ENCODE measurements around the gene POLR2H.

POLR2H gene

DNA sequence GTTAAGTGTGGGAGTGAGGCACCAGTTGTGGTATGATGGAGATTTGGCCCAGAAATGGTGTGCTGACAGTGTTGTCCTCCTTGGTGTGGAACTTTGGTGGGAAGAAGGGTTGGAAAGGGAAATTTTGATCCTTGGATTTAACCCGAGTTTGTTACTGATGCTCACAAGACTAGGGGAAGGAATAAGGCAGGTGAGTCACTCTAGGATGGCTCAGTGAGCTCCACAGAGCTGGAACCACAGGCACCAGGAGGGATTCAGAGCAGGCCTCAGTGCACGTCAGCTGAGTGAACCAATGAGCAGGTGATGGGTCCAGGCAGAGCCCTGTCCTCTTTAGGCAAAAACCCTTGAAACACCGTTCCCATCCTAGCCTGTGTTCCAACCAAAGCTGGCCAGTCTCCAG lies 29.8 kb downstream of the POLR2H start:
- TF ChIP-seq EP300 (IDR thresholded peaks at IDR 0.05; ENCODE audit: borderline replicate concordance), result no peak
- no peak for TF ChIP-seq FOXM1 (IDR thresholded peaks at IDR 0.05; ENCODE audit: borderline replicate concordance, low read depth)
- TF ChIP-seq USF1 (IDR thresholded peaks at IDR 0.05), result no peak
- no peak for TF ChIP-seq TCF12 (IDR thresholded peaks at IDR 0.05; ENCODE audit: low read depth)
- no peak for TF ChIP-seq TEAD4 (IDR thresholded peaks at IDR 0.05)
- TF ChIP-seq TAF1 (IDR thresholded peaks at IDR 0.05; ENCODE audit: low read depth), result no peak
- TF ChIP-seq CEBPB (IDR thresholded peaks at IDR 0.05), result no peak
- TF ChIP-seq MAX (IDR thresholded peaks at IDR 0.05), result no peak
- TF ChIP-seq, protein P1, sequence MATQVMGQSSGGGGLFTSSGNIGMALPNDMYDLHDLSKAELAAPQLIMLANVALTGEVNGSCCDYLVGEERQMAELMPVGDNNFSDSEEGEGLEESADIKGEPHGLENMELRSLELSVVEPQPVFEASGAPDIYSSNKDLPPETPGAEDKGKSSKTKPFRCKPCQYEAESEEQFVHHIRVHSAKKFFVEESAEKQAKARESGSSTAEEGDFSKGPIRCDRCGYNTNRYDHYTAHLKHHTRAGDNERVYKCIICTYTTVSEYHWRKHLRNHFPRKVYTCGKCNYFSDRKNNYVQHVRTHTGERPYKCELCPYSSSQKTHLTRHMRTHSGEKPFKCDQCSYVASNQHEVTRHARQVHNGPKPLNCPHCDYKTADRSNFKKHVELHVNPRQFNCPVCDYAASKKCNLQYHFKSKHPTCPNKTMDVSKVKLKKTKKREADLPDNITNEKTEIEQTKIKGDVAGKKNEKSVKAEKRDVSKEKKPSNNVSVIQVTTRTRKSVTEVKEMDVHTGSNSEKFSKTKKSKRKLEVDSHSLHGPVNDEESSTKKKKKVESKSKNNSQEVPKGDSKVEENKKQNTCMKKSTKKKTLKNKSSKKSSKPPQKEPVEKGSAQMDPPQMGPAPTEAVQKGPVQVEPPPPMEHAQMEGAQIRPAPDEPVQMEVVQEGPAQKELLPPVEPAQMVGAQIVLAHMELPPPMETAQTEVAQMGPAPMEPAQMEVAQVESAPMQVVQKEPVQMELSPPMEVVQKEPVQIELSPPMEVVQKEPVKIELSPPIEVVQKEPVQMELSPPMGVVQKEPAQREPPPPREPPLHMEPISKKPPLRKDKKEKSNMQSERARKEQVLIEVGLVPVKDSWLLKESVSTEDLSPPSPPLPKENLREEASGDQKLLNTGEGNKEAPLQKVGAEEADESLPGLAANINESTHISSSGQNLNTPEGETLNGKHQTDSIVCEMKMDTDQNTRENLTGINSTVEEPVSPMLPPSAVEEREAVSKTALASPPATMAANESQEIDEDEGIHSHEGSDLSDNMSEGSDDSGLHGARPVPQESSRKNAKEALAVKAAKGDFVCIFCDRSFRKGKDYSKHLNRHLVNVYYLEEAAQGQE (IDR thresholded peaks at IDR 0.05; ENCODE audit: low read depth), result no peak

DNA sequence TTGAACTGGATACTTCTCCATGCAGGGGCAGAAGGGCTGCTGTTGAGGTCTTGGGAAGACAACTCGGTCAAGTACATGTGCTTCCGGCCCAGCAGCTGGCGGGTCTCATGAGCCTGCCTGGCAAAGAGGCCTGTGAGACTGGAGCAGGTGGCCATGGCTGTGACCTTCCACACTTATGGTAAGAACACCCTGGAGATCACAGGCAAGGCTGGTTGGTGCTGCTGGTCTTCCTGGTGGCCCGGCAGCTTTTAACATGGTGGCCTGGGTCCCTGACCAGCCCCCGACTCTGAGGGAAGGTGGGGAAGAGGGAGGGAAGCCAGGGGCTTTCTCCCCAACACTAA lies 33.8 kb downstream of the POLR2H start:
- no peak for TF ChIP-seq EP300 (IDR thresholded peaks at IDR 0.05; ENCODE audit: borderline replicate concordance)
- TF ChIP-seq FOXM1 (IDR thresholded peaks at IDR 0.05; ENCODE audit: borderline replicate concordance, low read depth), result no peak
- no peak for TF ChIP-seq NFIC (IDR thresholded peaks at IDR 0.05)
- no peak for TF ChIP-seq TEAD4 (IDR thresholded peaks at IDR 0.05)
- TF ChIP-seq, protein P1 (IDR thresholded peaks at IDR 0.05; ENCODE audit: low read depth), result no peak
- no peak for TF ChIP-seq ZBTB7A (IDR thresholded peaks at IDR 0.05; ENCODE audit: low read depth)
- no peak for TF ChIP-seq USF1 (IDR thresholded peaks at IDR 0.05)
- TF ChIP-seq TCF12 (IDR thresholded peaks at IDR 0.05; ENCODE audit: low read depth), result no peak
- TF ChIP-seq CREB1 (IDR thresholded peaks at IDR 0.05; ENCODE audit: low read depth), result no peak
- no peak for TF ChIP-seq MAX (IDR thresholded peaks at IDR 0.05)
- TF ChIP-seq RAD21 (IDR thresholded peaks at IDR 0.05; ENCODE audit: low read depth), result no peak
- TF ChIP-seq CEBPB (IDR thresholded peaks at IDR 0.05), result no peak
- TF ChIP-seq TAF1 (IDR thresholded peaks at IDR 0.05; ENCODE audit: low read depth), result no peak

GRCh38 chr3:184399410-184399809 lies 37.9 kb downstream of the POLR2H start:
- TF ChIP-seq NFIC (IDR thresholded peaks at IDR 0.05) (no peak), CREB1 (IDR thresholded peaks at IDR 0.05; ENCODE audit: low read depth) (no peak), RAD21 (IDR thresholded peaks at IDR 0.05; ENCODE audit: low read depth) (no peak), USF1 (IDR thresholded peaks at IDR 0.05) (no peak), FOXM1 (IDR thresholded peaks at IDR 0.05; ENCODE audit: borderline replicate concordance, low read depth) (no peak), TAF1 (IDR thresholded peaks at IDR 0.05; ENCODE audit: low read depth) (no peak)

DNA sequence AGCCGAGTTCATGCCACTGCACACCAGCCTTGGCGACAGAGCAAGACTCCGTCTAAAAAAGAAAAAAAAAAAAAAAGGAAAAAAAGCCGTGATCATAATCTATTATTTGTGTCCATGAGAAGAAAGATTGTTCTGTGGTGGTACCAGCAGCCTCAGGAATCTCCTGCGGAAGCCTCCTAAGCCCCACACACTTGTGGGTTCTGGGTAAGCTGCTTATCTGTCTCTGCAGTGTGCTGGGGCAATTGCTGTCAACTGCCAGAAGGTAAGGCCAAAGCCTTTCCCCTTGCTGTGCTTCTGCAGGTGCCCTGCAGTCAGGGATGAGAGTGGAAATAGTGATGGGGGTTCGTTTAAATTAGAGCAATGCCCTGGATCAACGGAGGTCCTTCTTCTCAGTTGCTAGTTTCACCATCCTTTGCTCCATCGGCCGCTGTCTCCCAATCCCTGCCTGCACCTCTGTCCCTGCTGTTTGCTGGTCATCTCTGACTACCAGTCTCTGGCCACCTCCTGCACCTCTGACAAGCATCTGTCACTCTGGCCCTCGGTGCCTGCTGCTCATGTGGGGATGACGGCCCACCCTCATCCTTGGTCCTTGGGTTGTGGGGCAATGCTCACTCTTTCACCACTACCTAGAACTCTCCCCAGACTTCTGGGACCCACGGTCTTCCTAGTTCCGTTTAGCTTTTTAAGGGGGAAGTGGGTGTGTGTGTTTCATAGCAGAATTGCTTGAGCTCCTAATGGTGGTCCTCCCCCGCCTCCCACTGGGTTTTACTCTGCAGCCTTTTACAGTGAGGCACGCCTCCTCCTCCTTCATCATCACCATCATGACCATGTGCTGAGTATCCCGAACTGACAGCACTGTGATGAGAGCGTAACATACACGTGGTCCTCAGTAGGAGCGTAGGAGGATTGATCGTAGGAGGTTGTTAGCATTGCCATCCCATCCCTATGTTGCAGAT lies 43.8 kb downstream of the POLR2H start:
- no peak for TF ChIP-seq NFIC (IDR thresholded peaks at IDR 0.05)
- no peak for TF ChIP-seq TEAD4 (IDR thresholded peaks at IDR 0.05)
- no peak for TF ChIP-seq USF1 (IDR thresholded peaks at IDR 0.05)
- TF ChIP-seq MAX (IDR thresholded peaks at IDR 0.05), result no peak
- no peak for TF ChIP-seq RAD21 (IDR thresholded peaks at IDR 0.05; ENCODE audit: low read depth)
- no peak for TF ChIP-seq YY1 (IDR thresholded peaks at IDR 0.05; ENCODE audit: low read depth)
- TF ChIP-seq ZBTB7A (IDR thresholded peaks at IDR 0.05; ENCODE audit: low read depth), result no peak
- TF ChIP-seq FOXM1 (IDR thresholded peaks at IDR 0.05; ENCODE audit: borderline replicate concordance, low read depth), result no peak

DNA sequence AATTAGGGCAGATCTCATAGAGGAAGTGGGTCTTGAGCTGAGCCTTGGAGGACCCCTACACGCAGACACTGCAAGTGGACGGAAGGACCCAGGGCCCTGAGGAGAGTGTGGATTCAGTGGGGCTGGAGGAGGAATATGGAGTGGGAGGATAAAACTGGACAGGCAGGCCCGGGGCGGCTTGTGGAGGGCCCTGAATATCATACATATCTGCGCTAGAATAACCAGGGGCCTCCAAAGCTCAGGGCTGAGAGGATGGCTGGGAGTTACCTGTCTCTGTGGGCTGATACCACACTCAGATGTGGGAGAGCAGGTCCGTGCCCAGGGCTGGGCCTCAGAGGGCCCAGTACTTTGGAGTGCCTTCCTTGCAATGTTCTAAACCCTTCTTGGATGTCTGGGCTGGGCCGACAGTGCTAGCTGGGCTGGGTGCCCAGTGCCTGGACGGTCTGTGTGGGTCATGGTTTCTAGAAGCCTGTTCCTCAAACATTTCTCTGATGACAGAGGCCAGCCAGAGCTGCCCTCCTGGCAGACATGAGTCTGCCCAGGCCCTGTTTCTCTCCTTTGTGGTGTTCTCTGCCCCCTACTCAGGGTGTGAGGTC lies 47.9 kb downstream of the POLR2H start:
- TF ChIP-seq TAF1 (IDR thresholded peaks at IDR 0.05; ENCODE audit: low read depth) (no peak), TCF12 (IDR thresholded peaks at IDR 0.05; ENCODE audit: low read depth) (no peak), CREB1 (IDR thresholded peaks at IDR 0.05; ENCODE audit: low read depth) (no peak), RAD21 (IDR thresholded peaks at IDR 0.05; ENCODE audit: low read depth) (no peak), ZBTB7A (IDR thresholded peaks at IDR 0.05; ENCODE audit: low read depth) (no peak), FOXM1 (IDR thresholded peaks at IDR 0.05; ENCODE audit: borderline replicate concordance, low read depth) (no peak), EP300 (IDR thresholded peaks at IDR 0.05; ENCODE audit: borderline replicate concordance) (no peak)
- TF ChIP-seq, protein P1 (IDR thresholded peaks at IDR 0.05; ENCODE audit: low read depth), result no peak
